Activated CD4-positive, alpha-beta T cell treated with anti-CD3 and anti-CD28 coated beads, Interleukin-2, Interleukin-4, amounts not matched to agents 100 ng/mL and 50 ng/mL, durations not matched to agents 16 hours and 8 hours (primary cell): Measurements from ENCODE around the gene HAPSTR1.
A peak's percentile ranks its signal among the peaks of the same experiment; 100 is the strongest.

ENCODE experiments used
- DNase-seq: peaks from one replicate; pipeline ENCODE4 v3.0.0-alpha.2; 2020; ENCODE audit warnings: low spot score

Gene HAPSTR1

DNA sequence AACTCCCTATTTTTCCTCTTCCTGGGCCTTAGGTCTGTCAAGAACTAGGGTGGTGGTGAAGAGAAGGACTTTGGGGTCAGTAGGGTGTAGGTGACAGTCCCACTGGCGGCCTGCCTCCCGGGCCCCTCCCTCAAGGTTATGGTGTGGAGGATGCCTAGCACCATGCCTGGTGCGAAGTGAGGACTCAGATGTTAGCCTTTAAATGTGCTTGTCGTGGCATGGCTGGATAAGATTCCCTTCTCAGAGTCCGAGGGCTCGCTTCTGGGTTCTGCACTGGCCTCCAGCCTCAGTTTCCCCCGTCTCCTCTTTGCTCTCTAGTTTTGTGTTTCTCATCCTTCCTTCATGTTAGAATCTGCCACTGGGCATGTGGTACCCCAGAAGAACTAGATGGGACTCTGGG lies 32.0 kb downstream of the HAPSTR1 start:
- no peak for DNase-seq

DNA sequence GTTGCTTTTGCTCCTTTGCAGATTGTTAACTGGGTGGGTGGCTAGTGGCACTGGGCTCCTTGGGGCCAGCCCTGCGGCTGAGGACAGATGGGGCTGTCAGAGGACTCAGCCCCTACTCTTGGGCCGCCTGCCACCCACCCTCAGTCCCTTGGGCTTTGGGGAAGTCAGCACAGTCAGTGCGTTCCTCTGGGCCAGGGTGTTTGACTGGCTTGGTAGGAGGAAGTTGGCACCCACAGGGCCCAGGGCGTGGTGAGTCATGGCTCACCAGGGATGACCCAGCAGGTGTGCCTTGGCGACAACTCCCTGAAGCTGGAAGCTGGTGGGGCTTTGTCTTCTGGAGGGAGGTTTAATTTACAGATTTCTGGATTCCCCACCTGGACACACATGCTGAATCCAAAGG lies 32.4 kb downstream of the HAPSTR1 start:
- DNase-seq: no peak

DNA sequence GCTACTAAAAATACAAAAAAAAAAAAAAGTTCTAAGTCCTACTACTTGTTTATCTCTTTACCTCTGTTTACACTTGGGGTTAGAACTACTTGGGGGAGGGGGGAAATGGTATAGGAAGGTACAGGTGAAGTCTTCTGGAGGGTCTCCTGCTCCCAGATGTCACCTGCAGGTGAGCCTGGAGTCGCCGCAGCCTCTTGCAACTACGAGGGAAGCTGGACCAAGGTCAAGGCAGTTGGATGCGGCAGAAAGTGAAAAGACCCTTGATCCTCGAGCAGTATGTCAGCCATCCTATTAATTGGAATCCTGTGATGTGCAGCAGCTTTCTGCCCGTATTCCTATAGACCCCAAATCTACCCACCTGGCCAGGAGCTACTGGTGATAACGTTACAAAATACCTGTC lies 33.0 kb downstream of the HAPSTR1 start:
- no peak for DNase-seq

- DNase-seq: no peak
Observed at GRCh38 chr16:9124908-9125584, 33.6 kb downstream of the HAPSTR1 start.

DNA sequence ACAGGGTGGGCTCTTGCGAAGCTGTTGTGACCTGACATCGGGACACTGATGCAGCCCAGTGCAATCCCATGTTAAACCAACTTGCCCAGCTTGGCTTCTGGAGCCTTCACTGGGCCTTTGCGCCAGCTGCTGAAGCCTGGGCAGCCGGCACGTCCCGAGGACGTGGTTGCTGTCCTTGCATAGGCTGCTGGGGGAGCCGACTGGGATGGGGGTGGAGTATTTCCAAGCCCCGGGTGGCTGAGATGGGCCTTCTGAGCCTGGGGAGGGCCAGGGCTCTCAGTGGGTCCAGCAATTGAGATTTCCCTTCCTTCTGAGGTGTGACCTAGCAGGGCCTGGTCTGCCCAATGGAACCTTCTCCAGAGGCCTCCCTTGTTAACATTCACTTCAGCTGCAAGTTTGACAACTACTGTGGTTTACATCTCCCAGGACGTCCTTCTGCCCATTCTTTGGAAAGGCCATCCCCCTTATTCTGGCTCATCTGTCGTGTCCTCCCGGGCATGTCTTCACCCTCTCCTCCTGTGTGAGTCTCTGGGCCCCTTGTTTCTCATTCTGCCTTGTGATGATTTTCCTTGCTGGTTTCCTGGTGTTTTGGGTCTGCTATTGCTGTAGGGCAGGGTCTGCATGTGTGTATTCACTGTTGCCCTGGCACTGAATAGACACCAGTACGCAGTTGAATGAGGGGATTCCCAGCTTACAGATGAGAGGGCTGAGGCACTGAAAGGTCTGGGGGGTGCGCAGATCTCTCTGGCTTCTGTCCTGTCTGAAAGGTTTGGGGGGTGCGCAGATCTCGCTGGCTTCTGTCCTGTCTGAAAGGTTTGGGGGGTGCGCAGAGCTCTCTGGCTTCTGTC lies 34.4 kb downstream of the HAPSTR1 start:
- DNase-seq: no peak

DNA sequence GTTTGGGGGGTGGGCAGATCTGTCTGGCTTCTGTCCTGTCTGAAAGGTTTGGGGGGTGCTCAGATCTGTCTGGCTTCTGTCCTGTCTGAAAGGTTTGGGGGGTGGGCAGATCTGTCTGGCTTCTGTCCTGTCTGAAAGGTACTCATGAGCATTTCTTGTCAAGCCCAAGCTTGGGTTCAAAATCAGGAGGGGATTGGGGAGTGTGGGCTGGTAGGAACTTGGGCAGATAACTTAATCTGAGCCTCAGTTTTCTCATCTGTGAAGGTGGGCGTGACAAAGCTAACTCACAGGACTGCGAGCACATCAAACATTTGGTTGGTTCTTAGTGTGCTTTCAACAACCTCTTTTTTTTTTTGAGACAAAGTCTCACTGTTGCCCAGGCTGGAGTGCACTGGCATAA lies 35.2 kb downstream of the HAPSTR1 start:
- no peak for DNase-seq

DNA sequence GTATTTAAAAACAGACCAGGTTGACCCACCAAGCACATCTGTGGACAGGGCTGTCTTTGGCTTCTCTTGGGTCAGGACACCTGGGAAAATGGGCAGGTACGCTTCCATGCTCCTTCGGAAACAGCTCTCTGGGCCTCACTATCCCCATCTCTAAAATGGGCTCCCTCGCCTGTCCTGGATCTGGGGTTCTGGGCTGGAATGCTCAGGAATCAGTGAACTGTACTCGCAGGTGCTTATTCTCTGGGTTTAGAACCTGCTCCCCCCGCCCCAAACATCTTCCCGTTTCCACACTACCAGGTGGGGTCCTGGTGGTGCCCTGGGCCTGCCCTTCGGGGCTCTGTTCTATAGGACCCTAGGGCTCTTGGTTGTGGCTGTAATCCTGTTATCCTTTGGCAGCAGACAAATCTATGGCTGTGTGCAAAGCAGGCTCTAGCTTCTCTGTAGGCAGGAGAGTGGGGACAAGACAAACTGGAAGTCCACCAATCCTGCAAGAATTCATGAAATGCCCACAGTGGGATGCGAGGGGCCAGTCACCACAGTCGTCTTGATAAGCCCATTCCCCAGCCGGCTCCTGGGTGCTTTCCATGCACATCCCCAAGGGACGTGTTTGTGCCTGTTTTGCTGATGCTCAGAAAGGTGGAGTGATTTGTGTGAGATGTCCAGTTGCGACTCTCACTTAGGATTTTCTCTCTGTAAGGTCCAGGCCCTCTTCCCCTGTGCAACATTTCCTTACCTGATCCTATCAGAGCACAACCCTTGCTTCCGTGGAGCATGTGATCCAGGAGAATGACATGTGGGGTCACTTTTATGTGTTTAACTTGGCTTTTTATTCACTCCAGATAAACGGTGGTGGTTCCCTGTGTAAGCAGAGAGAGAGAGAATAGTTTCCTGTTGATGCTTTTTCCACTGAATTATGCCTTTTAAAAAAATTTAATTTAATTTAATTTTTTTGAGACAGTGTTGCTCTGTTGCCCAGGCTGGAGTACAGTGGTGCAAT lies 37.2 kb downstream of the HAPSTR1 start:
- no peak for DNase-seq

- DNase-seq: no peak
Observed at GRCh38 chr16:9134306-9134705, 42.9 kb downstream of the HAPSTR1 start.

DNA sequence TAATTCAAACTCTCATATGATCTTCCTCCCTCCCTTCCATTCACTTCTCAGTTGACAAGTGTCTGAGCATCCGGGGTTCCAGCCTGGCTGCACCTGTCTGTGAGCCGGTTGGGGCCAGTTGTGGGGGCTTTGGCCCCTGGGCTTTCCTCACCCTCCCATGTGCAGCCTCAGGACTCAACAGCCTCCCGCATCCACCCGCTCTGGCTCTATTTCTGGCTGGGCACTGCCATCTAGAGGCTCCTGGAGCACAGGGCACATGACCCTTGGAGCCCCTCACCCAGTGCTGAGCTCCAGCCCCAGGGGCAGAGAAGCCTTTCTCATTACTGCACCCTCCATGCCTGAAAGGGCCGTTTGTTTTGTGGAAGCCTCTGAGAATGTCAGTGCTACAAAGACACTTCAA lies 43.3 kb downstream of the HAPSTR1 start:
- DNase-seq: peak; percentile 45

GRCh38 chr16:9135797-9136196 lies 44.4 kb downstream of the HAPSTR1 start:
- no peak for DNase-seq

DNA sequence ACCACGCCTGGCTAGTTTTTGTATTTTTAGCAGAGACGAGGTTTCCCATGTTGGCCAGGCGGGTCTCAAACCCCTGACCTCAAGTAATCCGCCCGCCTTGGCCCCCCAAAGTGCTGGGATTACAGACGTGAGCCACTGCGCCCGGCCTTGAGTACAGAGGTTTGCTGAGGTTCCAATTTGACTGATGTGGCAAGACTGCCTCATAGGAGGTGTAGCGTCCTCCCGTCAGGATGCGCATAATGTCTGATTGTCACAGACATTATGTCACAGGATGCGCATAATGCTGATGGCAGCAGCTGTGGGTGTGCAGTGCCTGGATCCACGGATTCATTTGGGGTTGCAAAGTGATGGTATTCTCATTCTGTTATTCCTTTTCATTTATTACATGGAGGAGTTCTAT lies 45.2 kb downstream of the HAPSTR1 start:
- no peak for DNase-seq

- no peak for DNase-seq
Observed at GRCh38 chr16:9138021-9138680, 46.7 kb downstream of the HAPSTR1 start.

DNA sequence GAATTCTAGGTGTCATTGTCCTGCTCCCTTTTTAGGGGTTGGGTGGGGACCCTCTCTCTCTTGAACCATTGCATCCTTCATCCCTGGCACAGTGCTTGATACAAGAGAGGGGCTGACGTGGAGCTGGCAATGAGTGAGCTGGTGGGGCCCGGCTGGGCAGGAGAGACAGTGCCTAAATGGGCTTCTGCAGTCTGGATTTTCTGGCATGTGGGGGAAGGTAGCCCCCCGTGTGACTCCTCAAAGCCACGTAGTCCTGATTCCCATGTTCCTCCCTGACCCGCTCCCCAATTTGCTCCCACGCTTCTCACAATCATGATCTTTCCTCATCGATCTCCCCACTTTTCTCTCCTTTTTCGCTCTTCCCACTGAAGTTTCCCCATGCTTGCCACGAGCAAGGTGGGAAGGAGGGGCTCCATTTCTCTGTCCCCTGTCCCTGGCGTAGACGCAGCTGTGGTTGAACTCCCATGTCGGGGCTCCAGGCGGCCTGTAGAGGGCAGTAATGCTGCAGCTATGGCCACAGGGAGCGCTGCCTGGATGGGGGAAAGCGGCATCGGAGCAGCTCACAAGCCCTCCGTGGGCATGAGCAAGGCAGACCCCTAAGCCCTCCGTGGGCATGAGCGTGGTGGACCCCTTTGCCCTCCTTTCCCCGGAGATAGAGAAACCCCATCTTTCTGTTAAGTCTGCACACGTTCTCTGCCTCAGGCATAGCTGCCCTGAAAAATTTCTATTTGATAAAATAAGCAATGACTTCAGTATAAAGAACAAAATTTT lies 47.5 kb downstream of the HAPSTR1 start:
- peak; percentile 71 for DNase-seq

DNA sequence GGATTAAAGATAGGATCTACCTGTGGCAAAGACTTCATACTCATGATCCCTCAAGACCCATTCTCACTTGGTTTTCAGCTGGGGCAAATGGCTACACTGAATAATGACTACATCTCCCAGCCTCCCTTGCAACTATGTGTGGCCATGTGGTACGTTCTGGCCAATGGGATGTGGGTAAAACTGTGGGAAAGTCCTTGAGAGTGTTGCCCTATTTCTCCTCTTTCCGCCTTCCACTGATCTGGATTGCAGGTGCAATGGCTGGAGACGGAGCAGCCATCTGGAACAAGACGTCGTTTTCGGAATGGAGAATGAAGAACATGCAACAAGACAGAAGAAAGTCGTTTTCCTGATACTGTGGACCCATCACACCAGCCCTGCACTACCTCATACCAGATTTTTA lies 48.5 kb downstream of the HAPSTR1 start:
- peak; percentile 20 for DNase-seq
